C4-2B (cell line): Measurements from ENCODE around the gene MRPL40.

Experiments used
- H3K27ac ChIP-seq: fragments of 450-650 bp; 2 replicates; pipeline ENCODE4 v1.5.1; 2017
- CTCF ChIP-seq: fragments of 450-650 bp; conservative IDR thresholded peaks from 2 replicates; pipeline ENCODE4 v1.5.1; 2017; ENCODE audit warnings: mild to moderate bottlenecking
- ZFX ChIP-seq: fragments of 450-650 bp; IDR thresholded peaks from 2 replicates; pipeline ENCODE4 v1.6.1; 2017

Gene MRPL40

GRCh38 chr22:19420321-19420720, 12.0 kb upstream of the MRPL40 start:
- H3K27ac ChIP-seq: no peak overlapping the region

GRCh38 chr22:19422440-19423301, 9.7 kb upstream of the MRPL40 start:
- no peak overlapping the region for H3K27ac ChIP-seq
- no peak for TF ChIP-seq ZFX
- TF ChIP-seq CTCF: no peak

More at GRCh38 chr22:19420321-19420720, 12.0 kb upstream of the MRPL40 start:
- TF ChIP-seq CTCF: no peak
- TF ChIP-seq ZFX: no peak

- no peak overlapping the region for H3K27ac ChIP-seq
- TF ChIP-seq CTCF: no peak
- TF ChIP-seq ZFX: no peak
These were observed 8.2 kb upstream of the MRPL40 start for GRCh38 chr22:19424186-19424500.

GRCh38 chr22:19429950-19430889, 2.1 kb upstream of the MRPL40 start:
- TF ChIP-seq CTCF: no peak
- TF ChIP-seq ZFX: no peak
- peak overlapping the region; percentile 89 for H3K27ac ChIP-seq

GRCh38 chr22:19430890-19431541, 1.3 kb upstream of the MRPL40 start:
- peak overlapping the region; percentile 89 for H3K27ac ChIP-seq
- TF ChIP-seq CTCF (no peak; the same call in 1 of the 2 replicates), ZFX (no peak; the same call in 1 of the 2 replicates)

- peak; percentile 78 for TF ChIP-seq ZFX
- TF ChIP-seq CTCF: no peak
- peak within 1 kb of the TSS; percentile 89 for H3K27ac ChIP-seq
These were observed 654 bp upstream of the MRPL40 start, which contains the start of gene HIRA for GRCh38 chr22:19431649-19432132. HIRA (minus strand) TSS chr22:19431733; CDS start chr22:19431476, 257 bp downstream.
